ENCODE results near the gene MAP4K4. TPM values are rescaled to one million over a fixed set of nuclear protein-coding genes. Genes with fewer than 3 reads are reported as not detected.

Gene MAP4K4
- total and polyA plus RNA-seq, 2 of the 13 experiments (the other 11 are each of a cell fraction or from before 2014, with no cell fraction given): 105 to 264 TPM

GRCh38 chr2:101770726-101771125 is 73.2 kb downstream of the MAP4K4 start (continued):
- TF ChIP-seq TFDP2 (CRISPR knock-in tag; IDR thresholded peaks at IDR 0.05) (0 out of 2 replicates have a peak, but pooled peaks have one; percentile 36), MIXL1 (CRISPR knock-in tag; IDR thresholded peaks at IDR 0.05) (peak; percentile 42; the same call in 1 of the 2 replicates), MNT (IDR thresholded peaks at IDR 0.05) (no peak), RAD21 (CRISPR knock-in tag; IDR thresholded peaks at IDR 0.05) (peak; percentile 58; the same call in 1 of the 2 replicates), ZBTB14 (CRISPR knock-in tag; IDR thresholded peaks at IDR 0.05) (no peak), ARID2 (CRISPR knock-in tag; IDR thresholded peaks at IDR 0.05; ENCODE audit: borderline replicate concordance) (no peak), CEBPB (IDR thresholded peaks at IDR 0.05; ENCODE audit: borderline replicate concordance, low read depth, low read length) (no peak), SMC3 (IDR thresholded peaks at IDR 0.05; ENCODE audit: low read length) (peak; percentile 89), POLR2A (IDR thresholded peaks at IDR 0.05; ENCODE audit: insufficient read depth in 1 of 2, low read depth in 2 of 2, low read length in 2 of 2) (no peak), MAFK (conservative IDR thresholded peaks at IDR 0.05 in 1 of 2, IDR thresholded peaks at IDR 0.05 in 1 of 2; ENCODE audit: low read length in 2 of 2) (no peak), E2F2 (CRISPR knock-in tag; IDR thresholded peaks at IDR 0.05; ENCODE audit: borderline replicate concordance) (no peak), IRF2 (CRISPR knock-in tag; IDR thresholded peaks at IDR 0.05) (peak; percentile 28; the same call in 1 of the 2 replicates), ZNF501 (CRISPR knock-in tag; IDR thresholded peaks at IDR 0.05) (no peak), THRA (CRISPR knock-in tag; IDR thresholded peaks at IDR 0.05; ENCODE audit: borderline replicate concordance) (0 out of 2 replicates have a peak, but pooled peaks have one; percentile 45), ZNF670 (CRISPR knock-in tag; IDR thresholded peaks at IDR 0.05; ENCODE audit: borderline replicate concordance) (0 out of 2 replicates have a peak, but pooled peaks have one; percentile 11), ZNF280D (CRISPR knock-in tag; IDR thresholded peaks at IDR 0.05) (0 out of 2 replicates have a peak, but pooled peaks have one; percentile 43), SMARCC2 (IDR thresholded peaks at IDR 0.05) (no peak), EHMT2 (IDR thresholded peaks at IDR 0.05; ENCODE audit: borderline replicate concordance, low read depth, low read length) (no peak), THAP11 (CRISPR knock-in tag; IDR thresholded peaks at IDR 0.05) (peak; percentile 33; the same call in 1 of the 2 replicates), YEATS2 (CRISPR knock-in tag; IDR thresholded peaks at IDR 0.05; ENCODE audit: borderline replicate concordance) (0 out of 2 replicates have a peak, but pooled peaks have one; percentile 26), PPARG (CRISPR knock-in tag; conservative IDR thresholded peaks at IDR 0.05) (0 out of 2 replicates have a peak, but pooled peaks have one; percentile 22)
